SK-N-SH (cell line): Measurements from ENCODE around the gene HOXC5. TPM values are rescaled to one million over a fixed set of nuclear protein-coding genes. Genes with fewer than 3 reads are reported as not detected.

Source experiments
- CTCF ChIA-PET: fragments of 300-600, 350-600 bp; formaldehyde crosslinking; extraction: SDS; loops from one replicate; lab custom pipeline; 2021; lab: Yijun Ruan, JAX
- POLR2A ChIA-PET: fragments of 350-600 bp; sonication (Branson Sonifier 250); formaldehyde crosslinking; extraction: SDS; loops from one replicate; lab custom pipeline; 2020; ENCODE audit warnings: antibody characterized with exemption, inconsistent platforms; lab: Yijun Ruan, JAX
- DNase-seq: peaks from one replicate; pipeline ENCODE4 v3.0.0; 2012
- H2AFZ ChIP-seq: fragments of 200-600 bp; sonication (generic); 2 replicates; pipeline ENCODE4 v1.8.1; 2016; ENCODE audit warnings: antibody characterized with exemption, mild to moderate bottlenecking, low read depth
- H3F3A ChIP-seq: fragments of 200-600 bp; sonication (generic); replicated peaks from 2 replicates; pipeline ENCODE3; 2016; ENCODE audit warnings: antibody characterized with exemption, mild to moderate bottlenecking; ENCODE audit not compliant: insufficient read depth
- H3K27ac ChIP-seq, 2 experiments: fragments of 200-500 bp in 1 of 2; fragments of 200-600 bp in 1 of 2; sonication (Bioruptor generic) in 1 of 2; sonication (generic), shearing (Covaris generic) in 1 of 2; 2 replicates each; pipeline versions ENCODE4 v1.5.1 to v1.6.1; 2014 to 2016; ENCODE audit warnings: low read depth in 2 of 2, inconsistent platforms in 1 of 2, low read length in 1 of 2, mild to moderate bottlenecking in 1 of 2, mixed read lengths in 1 of 2
- H3K27me3 ChIP-seq: fragments of 200-600 bp; sonication (generic), shearing (Covaris generic); 2 replicates; pipeline ENCODE4 v1.6.1; 2016; ENCODE audit warnings: mixed run types; ENCODE audit not compliant: insufficient read depth
- H3K36me3 ChIP-seq, 2 experiments: fragments of 200-500 bp in 1 of 2; fragments of 200-600 bp in 1 of 2; sonication (Bioruptor generic) in 1 of 2; sonication (generic) in 1 of 2; replicated peaks in 1 of 2; 2 replicates each; pipeline versions ENCODE3 to v1.5.1; 2014 to 2016; ENCODE audit warnings: low read length in 1 of 2, mild to moderate bottlenecking in 1 of 2; ENCODE audit not compliant: insufficient read depth in 2 of 2, control insufficient read depth in 1 of 2
- H3K4me1 ChIP-seq, 2 experiments: fragments of 200-500 bp in 1 of 2; fragments of 200-600 bp in 1 of 2; sonication (Bioruptor generic) in 1 of 2; sonication (generic), shearing (Covaris generic) in 1 of 2; 2 replicates each; pipeline versions ENCODE4 v1.5.1 to v1.6.1; 2014 to 2016; ENCODE audit warnings: low read depth in 1 of 2, low read length in 1 of 2, mixed run types in 1 of 2; ENCODE audit not compliant: insufficient read depth in 2 of 2, control insufficient read depth in 1 of 2
- H3K4me2 ChIP-seq: fragments of 200-600 bp; sonication (generic), shearing (Covaris generic); 2 replicates; pipeline ENCODE4 v1.6.1; 2017; ENCODE audit warnings: mixed run types
- H3K4me3 ChIP-seq, 2 experiments: fragments of 200-500 bp in 1 of 2; fragments of 200-600 bp in 1 of 2; sonication (Bioruptor generic) in 1 of 2; sonication (generic), shearing (Covaris generic) in 1 of 2; 2 replicates each; pipeline versions ENCODE4 v1.5.1 to v1.8.1; 2014 to 2016; ENCODE audit warnings: low read depth in 2 of 2, inconsistent platforms in 1 of 2, low read length in 1 of 2, mild to moderate bottlenecking in 1 of 2, mixed read lengths in 1 of 2, moderate library complexity in 1 of 2
- H3K79me2 ChIP-seq: fragments of 200-600 bp; sonication (generic); 2 replicates; pipeline ENCODE4 v1.8.1; 2017; ENCODE audit warnings: mild to moderate bottlenecking; ENCODE audit not compliant: insufficient read depth
- H3K9ac ChIP-seq: fragments of 200-600 bp; sonication (generic); 2 replicates; pipeline ENCODE4 v1.6.1; 2017; ENCODE audit warnings: mixed run types
- H3K9me2 ChIP-seq: fragments of 200-600 bp; sonication (generic); 2 replicates; pipeline ENCODE4 v1.6.1; 2017; ENCODE audit warnings: mixed run types
- H3K9me3 ChIP-seq: fragments of 200-600 bp; sonication (generic); 2 replicates; pipeline ENCODE4 v1.6.1; 2017; ENCODE audit warnings: mixed run types, mild to moderate bottlenecking, moderate library complexity
- H4K20me1 ChIP-seq: fragments of 200-600 bp; sonication (generic); 2 replicates; pipeline ENCODE4 v1.6.1; 2017; ENCODE audit warnings: mild to moderate bottlenecking, mixed run types; ENCODE audit not compliant: insufficient read depth
- CHD2 ChIP-seq: fragments of 150-350 bp; IDR thresholded peaks from 2 replicates; pipeline ENCODE4 v1.6.1; 2018; ENCODE audit warnings: low read length; ENCODE audit not compliant: partially characterized antibody
- ELF1 ChIP-seq: IDR thresholded peaks from 2 replicates; pipeline ENCODE4 v1.4.0; 2012
- EP300 ChIP-seq, 2 experiments: IDR thresholded peaks; 2 replicates each; pipeline versions ENCODE4 v1.4.0 to v1.6.1; 2012; ENCODE audit warnings: borderline replicate concordance in 1 of 2, low read depth in 1 of 2, low read length in 1 of 2
- EZH2phosphoT487 ChIP-seq: fragments of 200-600 bp; sonication (generic); IDR thresholded peaks from 2 replicates; pipeline ENCODE4 v1.6.1; 2017; ENCODE audit warnings: low read depth, mixed run types, mild to moderate bottlenecking, antibody characterized with exemption, moderate library complexity, borderline replicate concordance
- FOXJ3 ChIP-seq: sonication (generic); formaldehyde crosslinking; IDR thresholded peaks from 2 replicates; pipeline ENCODE4 v1.5.1; 2020; ENCODE audit warnings: mild to moderate bottlenecking, missing genetic modification reagents
- MEF2A ChIP-seq: IDR thresholded peaks from 2 replicates; pipeline ENCODE4 v1.4.0; 2012; ENCODE audit warnings: low read depth, borderline replicate concordance
- MXI1 ChIP-seq: IDR thresholded peaks from 2 replicates; pipeline ENCODE4 v1.6.1; 2012; ENCODE audit warnings: mild to moderate bottlenecking, low read depth, low read length, improper control_type of control experiment
- PBX3 ChIP-seq: IDR thresholded peaks from 2 replicates; pipeline ENCODE4; 2012
- RFX5 ChIP-seq: IDR thresholded peaks from 2 replicates; pipeline ENCODE4 v1.6.1; 2012; ENCODE audit warnings: mild to moderate bottlenecking, improper control_type of control experiment, low read length
- SIN3A ChIP-seq: IDR thresholded peaks from 2 replicates; pipeline ENCODE4 v1.6.1; 2012; ENCODE audit warnings: low read depth, mild to moderate bottlenecking, low read length, moderate library complexity, borderline replicate concordance
- TCF12 ChIP-seq: IDR thresholded peaks from 2 replicates; pipeline ENCODE4 v1.4.0; 2012
- TEAD4 ChIP-seq: IDR thresholded peaks from 2 replicates; pipeline ENCODE4 v1.4.0; 2012; ENCODE audit warnings: mild to moderate bottlenecking, borderline replicate concordance; ENCODE audit not compliant: insufficient read depth
- YY1 ChIP-seq: IDR thresholded peaks from 2 replicates; pipeline ENCODE4 v1.4.0; 2012; ENCODE audit warnings: low read depth, mild to moderate bottlenecking
- ZBTB33 ChIP-seq: IDR thresholded peaks from 2 replicates; pipeline ENCODE4 v1.4.0; 2012; ENCODE audit warnings: low read depth, borderline replicate concordance
- WGBS: methylation state at CpG from one replicate; pipeline ENCODE4 v1.1.6; 2017; ENCODE audit warnings: low lambda C conversion rate; 5-methylcytosine and 5-hydroxymethylcytosine counted together
- polyA plus RNA-seq, 3 experiments: library from polyadenylated mRNA; depleted of rRNA; stranded (reverse); fragments of >200 nt; gene quantifications; 2 replicates each; pipeline ENCODE4 v1.2.3, GENCODE V29; 2012

HOXC5 gene
- polyA plus RNA-seq, 1 of the 3 experiments (the other 2 are of a cell fraction): 2.1 TPM

- TF ChIP-seq PBX3 (no peak), TEAD4 (no peak), FOXJ3 (CRISPR knock-in tag) (no peak), ELF1 (no peak), YY1 (no peak), SIN3A (no peak), CHD2 (no peak), EZH2phosphoT487 (no peak), MXI1 (no peak), EP300 (IDR thresholded peaks at IDR 0.05; ENCODE audit: borderline replicate concordance in 1 of 2, low read depth in 1 of 2, low read length in 1 of 2) (no peak), MEF2A (no peak), ZBTB33 (no peak), TCF12 (no peak), RFX5 (no peak)
- H3K27me3 ChIP-seq: no peaks in the 10 kb centered on the region
- DNase-seq: no peak
- H3F3A ChIP-seq: peaks cover 4% of the 10 kb centered on the region
- H3K79me2 ChIP-seq: no peaks in the 10 kb centered on the region
- H3K9ac ChIP-seq: no peak overlapping the region
- H3K4me3 ChIP-seq: no peak overlapping the region
- H3K27ac ChIP-seq: no peak overlapping the region
- no peaks in the 10 kb centered on the region for H3K36me3 ChIP-seq
- H3K4me2 ChIP-seq: no peak overlapping the region
- POLR2A ChIA-PET: interaction anchor here (3.4 kb wide), 1 partner anchor 16 kb away, joined by 25 read pairs; the partner anchor contains the start of gene HOXC4
- H2AFZ ChIP-seq: no peak overlapping the region
- 87% methylated on average over 14 of the region's 14 CpGs for WGBS
- no peaks in the 10 kb centered on the region for H3K9me3 ChIP-seq
- H4K20me1 ChIP-seq: no peaks in the 10 kb centered on the region
- peaks cover 0 to 46% of the 10 kb centered on the region in 2 experiments; a peak in 1 of 4 replicates for H3K4me1 ChIP-seq
- CTCF ChIA-PET: interaction anchor here (0.6 to 23.2 kb wide), 10 partner anchors 14 to 243 kb away, joined by 3 to 548 read pairs (median 5); partner anchors contain the start of genes CBX5, HNRNPA1, HOXC4 and SMUG1
- H3K9me2 ChIP-seq: no peaks in the 10 kb centered on the region
Measured at GRCh38 chr12:54037360-54038283, 4.8 kb downstream of the HOXC5 start.
